Fibroblast of skin of right biceps (primary cell): Measurements from ENCODE around the gene SZRD1.
A peak's percentile ranks its signal among the peaks of the same experiment; 100 is the strongest.

Experiments
- DNase-seq: peaks from one replicate; pipeline ENCODE4 v3.0.0-alpha.2; 2013

SZRD1 gene

GRCh38 chr1:16397120-16397519 lies 30.1 kb downstream of the SZRD1 start:
- no peak for DNase-seq

DNA sequence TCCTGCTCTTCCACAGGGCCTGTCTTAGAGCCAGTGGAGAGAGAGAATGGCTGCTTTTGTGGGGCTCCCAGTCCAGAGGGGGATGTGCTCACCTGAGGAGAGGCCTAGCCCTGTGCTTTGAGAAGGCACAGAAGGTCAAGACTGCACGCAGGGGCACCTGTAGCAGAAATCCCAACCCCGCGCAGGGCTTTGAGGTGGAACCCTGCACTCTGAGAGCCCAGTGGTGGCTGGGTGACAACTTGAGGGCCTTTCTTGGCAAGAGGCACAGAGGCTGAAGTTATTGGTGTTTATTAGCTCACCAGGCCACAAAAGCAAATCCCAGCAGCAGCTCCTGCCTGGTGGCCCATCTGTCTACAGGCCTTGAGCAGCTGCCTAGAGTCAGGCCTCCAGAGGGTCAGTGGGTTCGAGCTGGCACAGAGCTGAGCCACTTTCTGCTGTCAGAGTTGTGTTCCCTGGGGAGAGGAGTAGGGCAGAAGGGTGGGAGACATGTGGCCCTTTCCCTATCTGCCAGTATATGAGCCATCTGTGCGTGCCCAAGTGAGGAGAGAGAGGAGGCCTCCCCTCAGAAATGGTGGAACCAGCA lies 31.4 kb downstream of the SZRD1 start:
- no peak for DNase-seq

DNA sequence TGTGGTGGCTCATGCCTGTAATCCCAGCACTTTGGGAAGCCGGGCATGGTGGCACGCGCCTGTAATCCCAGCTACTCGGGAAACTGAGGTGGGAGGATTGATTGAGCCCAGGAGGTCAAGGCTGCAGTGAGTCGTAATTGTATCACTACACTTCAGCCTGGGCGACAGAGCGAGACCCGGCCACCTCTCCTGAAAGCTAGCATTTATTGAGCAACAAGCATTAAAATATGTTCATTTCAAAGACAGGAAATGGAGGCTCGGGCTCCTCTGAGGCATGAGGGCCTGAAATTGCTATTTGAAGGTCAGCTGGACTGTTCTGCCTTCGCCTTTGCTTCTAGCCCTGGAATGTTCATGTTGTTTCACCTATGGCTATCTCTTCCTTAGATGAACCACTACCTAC lies 35.7 kb downstream of the SZRD1 start:
- no peak for DNase-seq

DNA sequence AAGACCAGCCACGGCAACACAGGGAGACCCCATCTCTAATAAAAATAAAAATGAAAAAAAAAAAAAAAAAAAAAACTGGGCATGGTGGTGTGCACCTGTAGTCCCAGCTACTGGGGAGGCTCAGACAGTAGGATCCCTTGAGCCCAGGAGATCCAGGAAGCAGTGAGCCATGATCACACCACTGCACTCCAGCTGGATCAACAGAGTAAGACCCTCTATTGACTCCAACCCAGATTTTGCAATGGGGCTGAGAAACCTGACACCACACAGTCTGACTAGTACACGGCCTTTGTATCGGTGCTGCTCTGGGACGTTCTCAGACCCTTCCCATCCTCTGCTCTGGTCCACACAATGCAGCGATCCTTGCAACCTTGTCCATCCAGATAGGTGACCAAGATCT lies 38.4 kb downstream of the SZRD1 start:
- no peak for DNase-seq

DNA sequence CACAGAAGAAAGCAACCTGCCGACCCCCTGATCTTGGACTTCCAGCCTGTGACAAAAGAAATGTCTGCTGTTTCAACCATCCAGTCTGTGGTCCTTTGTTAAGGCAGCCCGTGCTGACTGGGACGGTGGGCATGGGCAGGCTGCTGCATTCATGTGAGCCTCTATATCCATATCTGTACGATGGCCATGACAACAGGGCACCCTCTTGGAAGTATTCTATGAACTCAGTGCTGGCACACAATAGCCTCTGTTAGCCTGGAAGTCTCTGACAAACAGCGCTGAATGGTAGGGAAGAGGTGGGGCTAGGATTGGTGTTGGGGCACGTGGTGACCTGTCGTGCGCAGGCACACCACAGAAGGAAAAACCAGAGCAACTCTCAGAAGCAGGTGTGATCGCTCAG lies 39.8 kb downstream of the SZRD1 start:
- no peak for DNase-seq

DNA sequence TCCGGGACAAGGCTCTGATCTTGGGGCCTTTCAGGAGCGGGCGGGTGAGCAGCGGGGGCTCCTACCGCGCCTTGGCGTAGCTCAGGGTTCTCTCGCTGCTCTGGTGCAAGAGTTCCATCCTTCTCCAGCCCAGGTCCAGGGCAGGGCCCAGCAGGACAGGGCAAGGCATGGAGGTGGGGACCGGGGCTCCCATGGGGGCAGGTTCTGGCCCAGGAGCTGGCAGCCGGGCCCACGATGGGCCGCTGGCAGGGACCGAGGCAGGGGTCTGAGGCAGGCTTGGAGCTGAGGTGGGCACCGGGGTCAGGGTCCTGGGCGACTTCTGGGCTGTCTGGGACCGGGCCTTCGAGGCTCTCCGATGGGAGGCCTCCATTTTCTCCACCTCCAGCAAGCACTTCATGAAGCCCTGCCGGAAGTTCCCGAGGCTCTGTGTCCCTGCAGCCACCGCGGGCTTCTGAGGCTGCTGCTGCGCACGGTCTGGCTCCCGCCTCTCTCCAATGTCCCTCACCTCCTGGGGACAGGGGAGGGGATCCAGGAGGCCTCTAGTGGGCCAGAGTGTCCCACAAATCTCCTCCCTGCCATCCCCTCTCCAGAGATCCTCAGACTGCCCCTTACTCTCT lies 42.6 kb downstream of the SZRD1 start:
- DNase-seq, result no peak

DNA sequence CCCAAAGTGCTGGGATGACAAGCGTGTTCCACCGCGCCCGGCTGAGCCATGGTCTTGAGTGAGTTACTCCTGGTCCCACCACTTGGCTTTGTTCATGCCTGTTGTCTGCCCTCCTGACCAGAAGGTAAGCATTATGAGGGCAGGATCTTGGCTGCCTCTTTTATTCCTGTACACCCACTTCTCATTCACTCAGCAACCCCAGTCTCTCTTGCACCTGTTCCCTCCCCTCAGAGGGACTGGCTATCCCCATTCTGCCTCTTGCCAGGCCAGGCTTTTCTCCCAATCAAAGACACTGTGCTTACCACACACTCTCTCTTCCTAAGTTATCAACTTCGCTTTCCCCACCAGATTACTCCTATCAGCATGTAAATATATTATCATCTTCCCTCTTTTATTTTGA lies 43.8 kb downstream of the SZRD1 start:
- no peak for DNase-seq

GRCh38 chr1:16413191-16413590 lies 46.1 kb downstream of the SZRD1 start:
- no peak for DNase-seq

DNA sequence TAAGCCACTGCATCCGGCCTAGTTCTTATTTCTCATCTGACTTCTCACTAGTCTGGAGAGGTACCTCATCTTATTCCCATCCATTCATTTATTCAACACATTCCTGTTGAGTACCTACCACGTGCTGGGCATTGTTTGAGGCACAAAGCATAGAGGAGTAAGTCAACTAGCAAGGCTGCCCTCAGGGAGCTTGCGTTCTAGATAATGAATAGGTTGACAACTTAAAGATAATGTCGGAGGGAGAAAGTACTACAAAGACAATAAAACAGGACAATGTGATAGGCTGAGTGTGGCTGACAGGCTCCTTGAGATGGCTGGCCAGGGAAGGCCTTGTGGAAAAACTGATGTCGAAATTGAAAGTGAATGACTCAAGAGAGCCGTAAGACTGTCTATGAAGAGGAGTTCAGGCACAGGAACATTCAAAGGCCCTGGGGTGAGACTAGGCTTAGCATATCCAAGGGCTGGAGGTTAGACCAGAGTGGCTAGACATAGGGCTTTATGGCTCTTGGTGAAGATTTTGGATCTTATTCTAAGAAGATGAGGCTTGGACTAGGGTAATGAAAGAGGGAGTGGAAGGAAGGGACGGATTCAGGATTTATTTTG lies 51.9 kb downstream of the SZRD1 start:
- DNase-seq, result no peak

DNA sequence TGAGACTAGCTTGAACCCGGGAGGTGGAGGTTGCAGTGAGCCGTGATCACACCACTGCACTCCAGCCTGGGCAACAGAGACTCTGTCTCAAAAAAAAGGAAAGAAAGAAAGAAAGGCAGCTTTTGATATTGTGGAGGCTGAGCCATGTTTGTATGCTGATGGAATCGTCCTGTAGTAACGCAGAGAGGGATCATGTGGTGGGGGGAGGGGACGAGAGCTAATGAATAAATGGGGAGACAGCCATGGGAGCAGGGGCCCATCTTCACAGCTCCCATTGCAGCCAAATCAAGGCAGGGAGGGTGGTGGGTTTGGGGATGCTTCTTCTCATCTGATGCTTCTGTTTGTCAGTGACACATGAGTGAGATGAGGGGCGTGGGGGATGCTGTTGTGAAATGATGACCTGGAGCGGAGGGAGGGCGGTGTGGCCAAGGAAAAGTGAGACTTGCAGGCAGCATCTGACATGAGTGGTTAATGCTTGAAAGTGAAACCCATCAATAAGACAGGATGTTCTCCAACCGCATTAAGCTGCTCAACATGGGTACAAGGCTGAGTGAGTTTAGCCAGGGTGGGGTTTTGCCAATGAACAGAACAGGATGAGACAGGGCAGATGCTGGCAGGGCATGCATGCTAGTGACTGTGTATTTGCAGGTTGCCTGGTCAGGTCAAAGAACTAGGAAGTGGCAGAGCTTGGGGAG lies 53.5 kb downstream of the SZRD1 start:
- no peak for DNase-seq

DNA sequence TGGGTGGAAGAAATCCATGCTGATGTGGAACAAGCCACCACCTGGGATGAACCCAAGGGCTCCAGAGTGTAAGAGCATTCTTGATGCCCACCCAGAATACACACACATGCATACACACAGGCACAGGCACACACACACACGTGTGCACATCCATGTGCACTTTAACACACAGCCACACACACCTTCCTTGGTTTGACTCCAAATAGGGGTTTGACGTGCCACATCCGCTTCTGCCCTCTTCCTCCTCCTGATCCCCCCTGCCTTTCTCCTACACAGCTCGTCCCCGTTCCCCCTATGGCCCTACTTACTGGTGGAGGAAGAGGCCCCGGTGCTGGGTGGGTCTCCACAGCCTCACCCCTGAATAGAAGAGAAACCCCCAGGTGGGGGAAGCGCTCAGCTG lies 54.2 kb downstream of the SZRD1 start:
- no peak for DNase-seq

- DNase-seq, result no peak
Observed at GRCh38 chr1:16422041-16422440, 55.0 kb downstream of the SZRD1 start.

- DNase-seq, result no peak
Observed at GRCh38 chr1:16425125-16426025, 58.3 kb downstream of the SZRD1 start.

DNA sequence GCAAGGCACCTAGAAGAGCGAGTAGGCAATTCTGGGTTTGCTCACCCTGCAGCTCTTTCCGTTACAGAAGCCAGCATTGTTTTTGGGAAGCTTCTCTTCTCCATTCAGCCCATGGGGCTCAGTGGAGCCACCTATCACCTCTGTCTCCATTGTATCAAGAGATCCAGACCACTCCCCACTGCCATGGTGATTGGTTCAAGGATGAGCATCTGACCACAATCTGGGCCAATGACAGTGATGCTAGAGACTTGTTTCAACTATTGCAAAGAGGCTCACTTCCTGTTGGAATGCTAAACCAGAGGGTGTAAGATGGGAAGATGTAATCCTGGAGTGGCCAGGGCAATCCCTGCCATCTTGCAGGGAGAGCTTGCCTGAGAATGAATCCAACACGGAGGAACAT lies 63.6 kb downstream of the SZRD1 start:
- peak; percentile 14 for DNase-seq

- no peak for DNase-seq
Observed at GRCh38 chr1:16433030-16433429, 66.0 kb downstream of the SZRD1 start.

DNA sequence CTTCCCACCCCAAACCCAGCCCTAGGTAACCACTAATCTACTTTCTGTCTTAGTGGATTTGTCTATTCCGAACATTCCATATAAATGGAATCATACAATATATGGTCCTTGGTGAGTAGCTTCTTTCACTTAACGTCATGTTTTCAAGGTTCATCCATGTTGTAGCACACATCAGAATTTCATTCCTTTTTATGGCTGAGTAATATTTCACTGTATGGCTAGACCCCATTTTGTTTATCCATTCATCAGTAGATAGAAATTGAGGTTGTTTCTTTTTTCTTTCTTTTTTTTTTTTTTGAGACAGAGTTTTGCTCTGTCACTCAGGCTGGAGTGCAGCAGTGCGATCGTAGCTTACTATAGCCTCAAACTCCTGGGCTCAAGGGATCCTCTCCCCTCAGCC lies 67.0 kb downstream of the SZRD1 start:
- no peak for DNase-seq

DNA sequence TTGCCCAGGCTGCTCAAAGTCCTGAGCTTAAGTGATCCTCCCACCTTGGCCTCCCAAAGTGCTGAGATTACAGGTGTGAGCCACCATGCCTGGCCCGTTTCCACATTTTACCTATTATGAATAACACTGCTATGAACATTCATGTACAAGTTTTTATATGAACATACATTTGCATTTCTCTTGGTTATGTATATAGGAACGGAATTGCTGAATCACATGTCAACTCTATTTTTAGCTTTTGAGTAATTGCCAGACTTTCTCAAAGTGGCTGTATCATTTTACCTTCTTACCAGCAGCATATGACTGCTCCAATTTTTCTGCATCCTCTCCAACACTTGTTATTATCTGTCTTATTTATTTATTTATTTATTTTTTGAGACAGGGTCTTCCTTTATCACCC lies 67.5 kb downstream of the SZRD1 start:
- DNase-seq, result peak; percentile 53

GRCh38 chr1:16436946-16437474 lies 70.0 kb downstream of the SZRD1 start, which contains the start of gene SPATA21:
Gene SPATA21 (minus strand): TSS chr1:16437424. CDS start chr1:16431371, 6,053 bp downstream.
- no peak for DNase-seq

GRCh38 chr1:16438516-16438915 lies 71.5 kb downstream of the SZRD1 start:
- no peak for DNase-seq

- DNase-seq, result no peak
Observed at GRCh38 chr1:16438924-16439323, 71.9 kb downstream of the SZRD1 start.

DNA sequence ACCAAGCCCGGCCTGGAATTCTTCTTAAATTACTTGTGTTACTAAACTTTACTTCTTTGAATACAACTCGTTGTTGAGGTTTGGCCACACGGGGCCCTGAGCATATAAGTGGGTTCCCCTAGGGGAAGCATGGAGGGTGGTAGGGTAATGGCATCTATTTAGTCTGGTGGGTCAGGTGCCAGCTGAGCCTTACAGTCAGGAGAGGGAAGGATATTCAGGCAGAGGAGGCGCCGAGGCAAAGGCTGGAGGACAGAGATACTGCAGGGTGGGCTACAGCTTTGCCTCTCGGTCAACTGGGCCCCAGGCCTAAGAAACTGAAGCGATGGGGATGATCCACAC lies 73.1 kb downstream of the SZRD1 start:
- no peak for DNase-seq

- DNase-seq, result peak; percentile 91
Observed at GRCh38 chr1:16440470-16441281, 73.6 kb downstream of the SZRD1 start, which contains the start of gene NECAP2. Gene NECAP2 (plus strand): TSS chr1:16440724. CDS start chr1:16440762, 38 bp downstream.
